ENCODE data around the gene NUP107.
"Not testable (repeated sequence)": the region's sequence is repeated elsewhere in the genome, so short reads cannot be mapped to it uniquely, and the experiment has no call there.

Gene NUP107

GRCh38 chr12:68686595-68687521 is at the start of gene NUP107:
Gene NUP107 (plus strand): TSS chr12:68686978. CDS start chr12:68687066, 88 bp downstream.
- DNase-seq (ENCODE audit: low read depth in 2 of 2, low spot score in 1 of 2) = peak; percentile 93 to 97

DNA sequence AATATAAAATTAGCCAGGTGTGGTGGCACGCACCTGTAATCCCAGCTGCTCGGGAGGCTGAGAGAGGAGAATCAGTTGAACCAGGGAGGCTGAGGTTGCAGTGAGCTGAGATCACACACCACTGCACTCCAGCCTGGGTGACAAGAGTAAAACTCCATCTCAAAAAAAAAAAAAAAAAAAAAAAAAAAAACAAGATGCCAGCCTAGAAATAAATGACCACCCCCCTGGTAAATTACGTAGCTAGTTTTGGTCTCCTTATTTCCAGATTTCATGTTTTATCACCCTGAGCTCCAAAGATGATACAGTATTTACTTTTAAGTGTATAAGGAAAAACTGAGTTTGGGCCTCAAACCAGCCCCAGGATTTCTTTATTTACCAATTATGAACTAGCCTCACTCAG is 49.3 kb upstream of the NUP107 start:
- not testable (repeated sequence) for DNase-seq (ENCODE audit: low read depth in 2 of 2, low spot score in 1 of 2)

- DNase-seq (ENCODE audit: low read depth in 2 of 2, low spot score in 1 of 2) = no peak
Observed at GRCh38 chr12:68638171-68638570, 48.6 kb upstream of the NUP107 start.

DNA sequence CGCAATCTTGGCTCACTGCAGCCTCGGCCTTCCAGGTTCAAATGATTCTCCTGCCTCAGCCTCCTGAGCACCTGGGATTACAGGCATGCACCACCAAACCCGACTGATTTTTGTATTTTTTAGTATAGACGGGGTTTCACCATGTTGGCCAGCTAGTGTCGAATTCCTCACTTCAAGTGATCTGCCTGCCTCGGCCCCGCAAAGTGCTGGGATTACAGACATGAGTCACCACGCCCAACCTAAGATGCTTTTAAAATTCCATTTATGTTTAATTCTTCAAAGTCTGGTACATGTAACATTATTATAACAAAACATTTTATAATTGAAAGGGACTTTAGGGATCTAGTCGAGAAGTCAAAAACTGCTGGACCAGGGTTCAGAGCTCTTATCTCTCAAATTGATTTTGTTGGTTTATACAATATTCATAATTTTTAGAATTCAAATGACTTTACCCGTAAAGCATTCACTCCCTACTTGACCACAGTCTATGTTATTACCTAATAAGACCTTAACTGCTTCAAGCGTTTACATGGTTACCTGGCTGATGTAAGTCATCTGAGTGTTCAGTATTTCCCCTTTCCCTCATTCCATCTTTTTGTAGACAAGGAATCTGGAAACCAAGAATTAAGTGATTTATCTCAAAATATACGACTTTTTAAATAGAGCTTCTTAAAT is 47.9 kb upstream of the NUP107 start:
- DNase-seq (ENCODE audit: low read depth in 2 of 2, low spot score in 1 of 2) = no peak

GRCh38 chr12:68639396-68639767 is 47.4 kb upstream of the NUP107 start:
- DNase-seq (ENCODE audit: low read depth in 2 of 2, low spot score in 1 of 2) = no peak

GRCh38 chr12:68641138-68641537 is 45.6 kb upstream of the NUP107 start:
- no peak for DNase-seq (ENCODE audit: low read depth in 2 of 2, low spot score in 1 of 2)

GRCh38 chr12:68646484-68646883 is 40.3 kb upstream of the NUP107 start:
- no peak for DNase-seq (ENCODE audit: low read depth in 2 of 2, low spot score in 1 of 2)

GRCh38 chr12:68647507-68647906 is 39.3 kb upstream of the NUP107 start:
- DNase-seq (ENCODE audit: low read depth in 2 of 2, low spot score in 1 of 2) = no peak

GRCh38 chr12:68648179-68648578 is 38.6 kb upstream of the NUP107 start:
- DNase-seq (ENCODE audit: low read depth in 2 of 2, low spot score in 1 of 2) = no peak

DNA sequence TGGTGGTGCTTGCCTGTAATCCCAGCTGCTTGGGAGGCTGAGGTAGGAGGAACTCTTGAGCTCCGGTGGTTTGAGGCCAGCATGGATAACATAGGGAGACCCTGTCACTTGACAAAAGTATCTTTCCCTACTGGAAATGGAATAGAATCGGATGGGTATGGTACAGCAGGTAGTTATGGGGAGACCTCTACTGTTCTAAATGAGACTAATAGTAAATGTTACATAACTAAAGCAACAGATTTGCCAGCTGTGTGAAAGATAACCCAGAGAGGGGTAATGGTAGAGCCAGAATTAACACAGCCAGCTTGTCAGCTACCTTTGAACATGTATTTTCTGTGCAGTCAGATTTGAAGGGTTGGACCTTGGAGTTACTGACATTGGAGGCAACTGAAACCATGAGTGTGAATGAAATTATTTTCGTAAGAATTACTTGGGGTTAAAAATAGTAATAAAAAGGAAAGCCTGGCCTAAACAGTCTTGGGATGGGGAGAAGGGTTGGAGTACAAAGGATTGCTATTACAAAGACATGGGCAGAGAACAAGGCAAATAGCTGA is 21.7 kb upstream of the NUP107 start:
- DNase-seq (ENCODE audit: low read depth in 2 of 2, low spot score in 1 of 2) = no peak

DNA sequence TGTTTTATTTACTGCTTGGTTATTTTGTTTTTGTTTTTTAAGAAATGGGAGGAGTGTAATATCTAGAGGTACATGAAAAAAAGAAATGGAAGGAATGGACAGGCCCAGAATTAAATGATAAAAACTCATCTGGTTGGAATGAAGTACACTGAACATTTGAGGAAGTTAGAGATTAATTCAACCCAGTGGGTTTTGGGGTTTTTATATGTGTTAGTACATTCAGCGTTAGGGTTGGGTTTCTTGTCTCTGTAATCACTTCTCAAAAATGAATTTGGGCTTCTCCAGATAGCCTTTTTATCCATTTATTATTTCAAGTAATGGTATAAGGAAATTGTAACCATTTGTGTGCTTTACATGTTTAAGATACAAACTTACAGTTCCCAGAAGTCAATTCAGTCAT is 19.5 kb upstream of the NUP107 start:
- no peak for DNase-seq (ENCODE audit: low read depth in 2 of 2, low spot score in 1 of 2)

DNA sequence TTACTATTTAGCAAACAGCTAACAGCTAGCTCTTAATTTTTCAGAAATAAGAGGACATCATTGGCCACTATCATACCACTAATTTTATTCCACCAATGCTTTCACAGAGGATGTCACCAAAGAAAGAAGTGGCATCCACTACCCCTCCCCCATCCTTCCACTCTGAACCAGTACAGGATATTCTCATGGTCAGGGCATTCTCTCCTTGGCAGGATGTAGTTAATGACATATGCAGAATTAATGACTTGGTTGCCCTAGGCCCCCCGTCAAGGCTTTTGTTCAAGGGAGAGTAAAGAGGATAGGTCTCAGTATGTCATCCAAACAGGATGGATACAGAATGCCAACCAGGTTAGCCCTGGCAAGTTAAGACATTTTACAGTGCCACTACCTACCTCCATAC is 18.9 kb upstream of the NUP107 start:
- DNase-seq (ENCODE audit: low read depth in 2 of 2, low spot score in 1 of 2) = no peak

- no peak for DNase-seq (ENCODE audit: low read depth in 2 of 2, low spot score in 1 of 2)
Observed at GRCh38 chr12:68671179-68671578, 15.6 kb upstream of the NUP107 start.

DNA sequence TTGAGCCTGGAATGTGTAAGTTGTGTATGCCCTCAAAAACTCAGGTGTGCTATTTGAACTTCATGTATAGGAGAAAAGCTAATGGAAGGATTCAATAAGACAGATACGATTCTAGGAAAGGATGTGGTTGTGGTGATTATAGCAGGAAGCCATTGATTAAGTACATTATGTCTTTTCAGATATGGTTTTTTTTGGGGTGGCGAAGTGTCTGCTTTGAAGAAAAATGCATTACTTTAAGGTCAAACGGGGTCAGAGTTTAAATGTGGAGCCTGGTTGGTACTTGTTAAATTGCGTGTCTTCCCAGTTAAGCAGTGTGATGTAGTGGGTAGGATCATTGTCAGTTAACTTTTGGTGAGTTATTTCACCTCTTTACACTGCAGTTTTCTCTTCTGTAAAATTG is 13.0 kb upstream of the NUP107 start:
- no peak for DNase-seq (ENCODE audit: low read depth in 2 of 2, low spot score in 1 of 2)

DNA sequence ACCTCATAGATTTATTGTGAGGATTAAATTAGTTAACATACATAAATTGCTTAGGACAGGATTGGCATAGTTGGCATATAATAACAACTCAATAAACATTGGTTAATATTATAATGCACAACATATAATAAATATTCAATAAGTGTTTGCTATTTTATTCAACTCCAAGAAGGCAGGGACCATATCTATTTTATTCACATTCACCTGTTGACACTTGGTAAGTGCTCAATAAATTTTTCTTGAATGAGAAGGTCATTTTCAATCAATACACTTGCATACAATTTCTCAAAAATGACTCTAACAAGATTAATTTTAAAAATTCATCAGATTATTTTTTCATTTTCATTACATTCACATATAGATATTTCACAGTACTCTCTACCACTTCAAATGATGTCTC is 12.4 kb upstream of the NUP107 start:
- no peak for DNase-seq (ENCODE audit: low read depth in 2 of 2, low spot score in 1 of 2)

DNA sequence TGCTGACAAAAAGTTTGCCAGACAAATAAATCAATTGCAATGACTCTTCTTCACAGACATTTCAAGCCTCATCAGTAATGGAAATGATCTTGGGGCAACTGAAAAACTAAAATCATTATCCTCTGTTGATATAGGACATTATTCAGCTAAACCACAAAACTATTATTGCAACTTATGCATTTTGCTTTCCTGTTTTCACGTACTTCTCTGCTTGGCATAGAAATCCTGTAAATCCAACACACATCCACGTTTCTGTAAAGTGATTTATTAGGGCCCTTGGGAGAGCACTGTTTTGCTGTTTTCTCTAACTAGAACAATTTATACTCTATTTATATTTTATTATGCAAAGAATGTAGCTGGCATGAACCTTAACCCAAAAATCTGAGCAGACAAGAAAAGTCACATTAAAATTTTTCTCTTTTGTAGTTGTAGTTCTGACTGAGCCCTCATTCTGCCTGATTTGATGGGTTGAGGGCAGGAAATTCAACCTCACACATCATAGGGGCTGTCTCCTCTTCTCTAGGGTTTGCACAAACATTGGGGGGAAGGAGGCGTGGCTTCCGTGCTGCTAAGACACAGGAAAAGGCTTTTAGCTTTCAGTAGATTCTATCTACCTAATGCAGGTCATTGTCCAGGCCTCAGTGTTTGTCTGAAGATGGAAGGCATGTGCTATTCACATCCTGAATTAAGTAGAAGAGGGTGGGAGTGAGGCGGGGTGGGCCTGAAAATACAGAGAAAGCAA is 11.5 kb upstream of the NUP107 start:
- DNase-seq (ENCODE audit: low read depth in 2 of 2, low spot score in 1 of 2) = peak; percentile 21 to 52

- DNase-seq (ENCODE audit: low read depth in 2 of 2, low spot score in 1 of 2) = not testable (repeated sequence)
Observed at GRCh38 chr12:68676854-68677253, 9.9 kb upstream of the NUP107 start.

- DNase-seq (ENCODE audit: low read depth in 2 of 2, low spot score in 1 of 2) = no peak
Observed at GRCh38 chr12:68686262-68686594, 550 bp upstream of the NUP107 start.

GRCh38 chr12:68695454-68695853 is 8.7 kb downstream of the NUP107 start:
- DNase-seq (ENCODE audit: low read depth in 2 of 2, low spot score in 1 of 2) = no peak

- no peak for DNase-seq (ENCODE audit: low read depth in 2 of 2, low spot score in 1 of 2)
Observed at GRCh38 chr12:68699486-68699885, 12.7 kb downstream of the NUP107 start.

- no peak for DNase-seq (ENCODE audit: low read depth in 2 of 2, low spot score in 1 of 2)
Observed at GRCh38 chr12:68727776-68728175, 41.0 kb downstream of the NUP107 start.

- DNase-seq (ENCODE audit: low read depth in 2 of 2, low spot score in 1 of 2) = no peak
Observed at GRCh38 chr12:68733661-68734071, 46.9 kb downstream of the NUP107 start.
